Testis (tissue), 3 donors: ENCODE measurements around the gene ZNF804A. TPM values are rescaled to one million over a fixed set of nuclear protein-coding genes. Genes with fewer than 3 reads are reported as not detected.
A peak's percentile ranks its signal among the peaks of the same experiment; 100 is the strongest.

Experiments used
- DNase-seq: peaks from one replicate; pipeline ENCODE4 v3.0.0-alpha.2; 2019
- H3K27ac ChIP-seq, 2 donors: fragments of 200-600 bp; sonication (generic); one replicate each; pipeline ENCODE4 v1.5.1; 2019
- H3K27me3 ChIP-seq: fragments of 200-600 bp; sonication (generic); one replicate; pipeline ENCODE4 v1.5.1; 2019
- H3K36me3 ChIP-seq: fragments of 200-600 bp; sonication (generic); one replicate; pipeline ENCODE4 v1.5.1; 2017; ENCODE audit warnings: low read depth; ENCODE audit errors: missing control alignments
- H3K4me1 ChIP-seq: fragments of 200-600 bp; sonication (generic); one replicate; pipeline ENCODE4 v1.5.1; 2019
- H3K4me3 ChIP-seq, 2 donors: fragments of 200-600 bp; sonication (generic); one replicate each; pipeline ENCODE4 v1.5.1; 2017 to 2019
- H3K9me3 ChIP-seq: fragments of 200-600 bp; sonication (generic); one replicate; pipeline ENCODE4 v1.5.1; 2017
- POLR2A ChIP-seq: fragments of 450-650 bp; IDR thresholded peaks from one replicate; pipeline ENCODE4 v1.6.1; 2017; ENCODE audit warnings: antibody characterized with exemption, mild to moderate bottlenecking, moderate library complexity
- WGBS, 2 donors: methylation state at CpG; one replicate each; pipeline ENCODE4 v1.1.5; 2018; 5-methylcytosine and 5-hydroxymethylcytosine counted together
- intact Hi-C: fragments of 100-400 bp; cut with DNase I; formaldehyde crosslinking; loops from one replicate; pipeline ENCODE4 v1.15.1; 2023; ENCODE audit warnings: low total_unique reads
- polyA plus RNA-seq: library from polyadenylated mRNA; stranded (reverse); fragments of 350-450 nt; fragmentation: Illumina TruSeq; extraction: RNeasy Lipid Tissue Mini Kit (QIAGEN cat#74804); gene quantifications from one replicate; pipeline ENCODE4 v1.2.3, GENCODE V29; 2014; ENCODE audit warnings: low read depth, low replicate concordance; ENCODE audit not compliant: insufficient read depth
- total RNA-seq, 2 donors: library from RNA; depleted of rRNA; stranded (reverse); fragments of >200 nt; gene quantifications; one replicate each; pipeline ENCODE4 v1.2.3, GENCODE V29; 2016
- TF ChIP-seq, protein P1 (sequence below), 3 experiments: fragments of 450-650 bp in 2 of 3; fragments of 200-600 bp in 1 of 3; sonication (generic) in 1 of 3; IDR thresholded peaks; one replicate each; pipeline ENCODE4 v1.5.1; 2016 to 2019; ENCODE audit warnings: antibody characterized with exemption in 3 of 3, mild to moderate bottlenecking in 2 of 3, moderate library complexity in 1 of 3

Gene ZNF804A
- total and polyA plus RNA-seq, 3 donors from 2014 or later = 0.50 to 0.63 TPM; not detected in 1

DNA sequence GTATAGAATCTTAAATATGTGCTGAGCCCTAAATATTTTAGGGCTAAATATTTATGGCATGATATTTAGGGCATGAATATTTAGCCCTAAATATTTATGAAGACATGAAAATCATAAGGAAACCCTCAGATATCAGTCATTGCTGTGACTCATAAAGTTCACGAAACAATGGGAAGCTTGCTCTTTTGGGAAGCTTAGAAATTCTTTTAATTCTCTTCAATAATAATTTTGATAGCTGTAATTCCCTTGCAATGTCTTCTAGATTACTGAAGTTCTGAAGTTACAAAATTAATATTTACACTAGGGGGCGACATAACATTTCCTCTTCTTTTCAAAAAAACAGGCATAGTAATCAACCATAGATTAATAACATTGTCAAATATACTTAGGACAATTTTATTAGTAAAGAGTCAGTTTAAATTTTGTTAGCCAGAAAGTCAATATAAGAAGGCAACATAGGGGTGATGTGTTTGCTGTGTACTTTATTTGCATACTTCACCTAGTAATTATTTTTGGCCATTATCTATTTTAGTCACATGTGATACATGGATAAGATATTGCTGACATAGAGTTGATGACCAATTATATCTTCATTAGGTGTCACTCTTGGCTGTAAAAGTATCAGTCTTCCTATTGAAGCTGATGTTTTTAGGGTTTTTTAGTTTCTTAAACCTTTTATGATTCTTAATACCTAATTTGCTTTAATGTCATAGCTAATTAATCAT lies 13.2 kb downstream of the ZNF804A start:
- no peaks in the 10 kb centered on the region for H3K27me3 ChIP-seq
- H3K36me3 ChIP-seq = no peaks in the 10 kb centered on the region
- no peak overlapping the region for H3K27ac ChIP-seq
- intact Hi-C loops = no loop called here
- 65 to 68% methylated on average over 2 of the region's 2 CpGs for WGBS, 2 donors
- TF ChIP-seq, protein P1, sequence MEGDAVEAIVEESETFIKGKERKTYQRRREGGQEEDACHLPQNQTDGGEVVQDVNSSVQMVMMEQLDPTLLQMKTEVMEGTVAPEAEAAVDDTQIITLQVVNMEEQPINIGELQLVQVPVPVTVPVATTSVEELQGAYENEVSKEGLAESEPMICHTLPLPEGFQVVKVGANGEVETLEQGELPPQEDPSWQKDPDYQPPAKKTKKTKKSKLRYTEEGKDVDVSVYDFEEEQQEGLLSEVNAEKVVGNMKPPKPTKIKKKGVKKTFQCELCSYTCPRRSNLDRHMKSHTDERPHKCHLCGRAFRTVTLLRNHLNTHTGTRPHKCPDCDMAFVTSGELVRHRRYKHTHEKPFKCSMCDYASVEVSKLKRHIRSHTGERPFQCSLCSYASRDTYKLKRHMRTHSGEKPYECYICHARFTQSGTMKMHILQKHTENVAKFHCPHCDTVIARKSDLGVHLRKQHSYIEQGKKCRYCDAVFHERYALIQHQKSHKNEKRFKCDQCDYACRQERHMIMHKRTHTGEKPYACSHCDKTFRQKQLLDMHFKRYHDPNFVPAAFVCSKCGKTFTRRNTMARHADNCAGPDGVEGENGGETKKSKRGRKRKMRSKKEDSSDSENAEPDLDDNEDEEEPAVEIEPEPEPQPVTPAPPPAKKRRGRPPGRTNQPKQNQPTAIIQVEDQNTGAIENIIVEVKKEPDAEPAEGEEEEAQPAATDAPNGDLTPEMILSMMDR (IDR thresholded peaks at IDR 0.05) = peak in 2 of 3 experiments; percentile 10 to 58
- no peak for TF ChIP-seq POLR2A
- DNase-seq = no peak
- H3K4me1 ChIP-seq = no peaks in the 10 kb centered on the region
- no peak overlapping the region for H3K4me3 ChIP-seq
- H3K9me3 ChIP-seq = no peaks in the 10 kb centered on the region

DNA sequence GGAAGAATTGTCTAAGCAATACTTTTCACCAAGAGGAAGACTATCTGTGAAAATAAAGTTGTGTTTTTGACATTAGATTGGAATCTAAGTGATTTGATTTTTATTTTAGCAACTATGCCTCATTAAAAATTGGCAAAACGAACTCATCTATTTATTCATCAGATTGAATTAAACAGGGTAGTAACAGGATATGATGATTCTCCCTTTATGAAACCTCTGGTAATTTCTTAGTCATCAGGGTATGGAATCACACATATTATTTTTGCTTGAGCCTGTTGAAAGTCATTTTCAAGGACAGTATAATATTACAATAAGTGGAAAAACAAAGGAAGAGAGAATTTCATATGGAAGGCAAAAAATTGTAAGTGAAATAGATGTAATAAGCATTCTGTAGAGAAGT lies 22.0 kb downstream of the ZNF804A start:
- Histone ChIP-seq H3K4me1 (no peaks in the 10 kb centered on the region), H3K27me3 (no peaks in the 10 kb centered on the region), H3K36me3 (no peaks in the 10 kb centered on the region), H3K4me3 (no peak overlapping the region), H3K27ac (no peak overlapping the region), H3K9me3 (no peaks in the 10 kb centered on the region)
- WGBS, 2 donors = 62 to 71% methylated on average over 1 of the region's 1 CpG
- intact Hi-C loops = no loop called here
- no peak for DNase-seq
- no peak for TF ChIP-seq POLR2A
- TF ChIP-seq, protein P1 (IDR thresholded peaks at IDR 0.05) = no peak

- TF ChIP-seq POLR2A = no peak
- TF ChIP-seq, protein P1 (IDR thresholded peaks at IDR 0.05) = no peak
- intact Hi-C loops = no loop called here
- H3K9me3 ChIP-seq = no peaks in the 10 kb centered on the region
These were observed 26.0 kb downstream of the ZNF804A start for GRCh38 chr2:184624311-184624710.

GRCh38 chr2:184628051-184628450 lies 29.7 kb downstream of the ZNF804A start:
- Histone ChIP-seq H3K4me1 (no peaks in the 10 kb centered on the region), H3K27ac (no peak overlapping the region), H3K36me3 (no peaks in the 10 kb centered on the region), H3K4me3 (no peak overlapping the region), H3K27me3 (no peaks in the 10 kb centered on the region), H3K9me3 (no peaks in the 10 kb centered on the region)
- TF ChIP-seq POLR2A = no peak
- TF ChIP-seq, protein P1 (IDR thresholded peaks at IDR 0.05) = no peak
- no peak for DNase-seq
- intact Hi-C loops = no loop called here
- WGBS, 2 donors = 89 to 93% methylated on average over 7 of the region's 7 CpGs

More at GRCh38 chr2:184624311-184624710, 26.0 kb downstream of the ZNF804A start:
- no peaks in the 10 kb centered on the region for H3K27me3 ChIP-seq
- H3K27ac ChIP-seq = no peak overlapping the region
- no peak for DNase-seq
- no peak overlapping the region for H3K4me3 ChIP-seq
- H3K4me1 ChIP-seq = no peaks in the 10 kb centered on the region
- no peaks in the 10 kb centered on the region for H3K36me3 ChIP-seq

- no peak for TF ChIP-seq POLR2A
- TF ChIP-seq, protein P1 (IDR thresholded peaks at IDR 0.05) = no peak
- no peak for DNase-seq
- no peak overlapping the region for H3K4me3 ChIP-seq
- H3K9me3 ChIP-seq = no peaks in the 10 kb centered on the region
- H3K4me1 ChIP-seq = no peaks in the 10 kb centered on the region
- H3K27me3 ChIP-seq = no peaks in the 10 kb centered on the region
- intact Hi-C loops = no loop called here
- no peak overlapping the region for H3K27ac ChIP-seq
- H3K36me3 ChIP-seq = no peaks in the 10 kb centered on the region
These were observed 35.4 kb downstream of the ZNF804A start for GRCh38 chr2:184633726-184634125.
